GM18909 (cell line): ENCODE results near the gene NAPG.
A peak's percentile ranks its signal among the peaks of the same experiment; 100 is the strongest.
"Not testable (repeated sequence)": the region's sequence is repeated elsewhere in the genome, so short reads cannot be mapped to it uniquely, and the experiment has no call there.

Experiments
- ATAC-seq: cut with Tn5 transposase; IDR thresholded peaks from one replicate; pipeline ENCODE4 v1.9.1; 2021; ENCODE audit warnings: mild to moderate bottlenecking; ENCODE audit not compliant: unreplicated experiment, poor library complexity

Gene NAPG

GRCh38 chr18:10511236-10511635 lies 14.6 kb upstream of the NAPG start:
- no peak for ATAC-seq

GRCh38 chr18:10514082-10514481 lies 11.7 kb upstream of the NAPG start:
- ATAC-seq = no peak

GRCh38 chr18:10514601-10515000 lies 11.2 kb upstream of the NAPG start:
- ATAC-seq = no peak

- no peak for ATAC-seq
Observed at GRCh38 chr18:10515456-10515855, 10.4 kb upstream of the NAPG start.

GRCh38 chr18:10516078-10516477 lies 9.7 kb upstream of the NAPG start:
- ATAC-seq = no peak

GRCh38 chr18:10518595-10519255 lies 7.1 kb upstream of the NAPG start:
- no peak for ATAC-seq

- no peak for ATAC-seq
Observed at GRCh38 chr18:10519366-10519765, 6.5 kb upstream of the NAPG start.

- ATAC-seq = peak; percentile 81
Observed at GRCh38 chr18:10519999-10520935, 5.6 kb upstream of the NAPG start.

GRCh38 chr18:10521566-10521965 lies 4.3 kb upstream of the NAPG start:
- ATAC-seq = no peak

- no peak for ATAC-seq
Observed at GRCh38 chr18:10522574-10522973, 3.3 kb upstream of the NAPG start.

- ATAC-seq = no peak
Observed at GRCh38 chr18:10523544-10523943, 2.3 kb upstream of the NAPG start.

- no peak for ATAC-seq
Observed at GRCh38 chr18:10524507-10525370, 1.1 kb upstream of the NAPG start.

- no peak for ATAC-seq
Observed at GRCh38 chr18:10525371-10525691, 496 bp upstream of the NAPG start.

GRCh38 chr18:10526561-10526949 lies 728 bp downstream of the NAPG start:
- no peak for ATAC-seq

GRCh38 chr18:10528439-10528838 lies 2.6 kb downstream of the NAPG start:
- no peak for ATAC-seq

GRCh38 chr18:10530002-10530401 lies 4.2 kb downstream of the NAPG start:
- ATAC-seq = no peak

- no peak for ATAC-seq
Observed at GRCh38 chr18:10530852-10531251, 5.0 kb downstream of the NAPG start.

GRCh38 chr18:10533111-10533510 lies 7.3 kb downstream of the NAPG start:
- ATAC-seq = no peak

GRCh38 chr18:10536280-10536679 lies 10.5 kb downstream of the NAPG start:
- no peak for ATAC-seq

- ATAC-seq = no peak
Observed at GRCh38 chr18:10537765-10538164, 11.9 kb downstream of the NAPG start.

GRCh38 chr18:10539124-10539523 lies 13.3 kb downstream of the NAPG start:
- ATAC-seq = not testable (repeated sequence)
